Type B pancreatic cell (in vitro differentiated cells): ENCODE data around the gene ZNF850. TPM values are rescaled to one million over a fixed set of nuclear protein-coding genes. Genes with fewer than 3 reads are reported as not detected.

Experiments
- DNase-seq: peaks from one replicate; pipeline ENCODE4 v3.0.0; 2021; ENCODE audit warnings: mixed read lengths; ENCODE audit not compliant: unreplicated experiment; ENCODE audit errors: extremely low spot score
- H3K27ac Mint-ChIP-seq: 2 replicates; pipeline ENCODE4 v1.8.0; 2021; ENCODE audit warnings: mild to moderate bottlenecking, mixed read lengths
- H3K27me3 Mint-ChIP-seq: 2 replicates; pipeline ENCODE4 v1.8.0; 2021; ENCODE audit warnings: mixed read lengths
- H3K36me3 Mint-ChIP-seq: 2 replicates; pipeline ENCODE4 v1.8.0; 2021; ENCODE audit warnings: mixed read lengths
- H3K4me1 Mint-ChIP-seq: one replicate; pipeline ENCODE4 v1.8.0; 2021; ENCODE audit warnings: mixed read lengths; ENCODE audit not compliant: unreplicated experiment
- H3K4me3 Mint-ChIP-seq: 2 replicates; pipeline ENCODE4 v1.8.0; 2021; ENCODE audit warnings: mild to moderate bottlenecking, mixed read lengths
- H3K9me3 Mint-ChIP-seq: 2 replicates; pipeline ENCODE4 v1.8.0; 2021; ENCODE audit warnings: mixed read lengths
- total RNA-seq: library from RNA; stranded (reverse); gene quantifications from 2 replicates; pipeline ENCODE4 v1.2.1, GENCODE V29; 2021; ENCODE audit warnings: low replicate concordance
- TF ChIP-seq, protein P1 (sequence below): fragments of 200-600 bp; sonication (generic); conservative IDR thresholded peaks from 2 replicates; pipeline ENCODE4 v1.5.0; 2021; ENCODE audit warnings: antibody characterized with exemption, mild to moderate bottlenecking

Gene ZNF850
- total RNA-seq, 1 donor from 2014 or later, result 11.3 TPM

DNA sequence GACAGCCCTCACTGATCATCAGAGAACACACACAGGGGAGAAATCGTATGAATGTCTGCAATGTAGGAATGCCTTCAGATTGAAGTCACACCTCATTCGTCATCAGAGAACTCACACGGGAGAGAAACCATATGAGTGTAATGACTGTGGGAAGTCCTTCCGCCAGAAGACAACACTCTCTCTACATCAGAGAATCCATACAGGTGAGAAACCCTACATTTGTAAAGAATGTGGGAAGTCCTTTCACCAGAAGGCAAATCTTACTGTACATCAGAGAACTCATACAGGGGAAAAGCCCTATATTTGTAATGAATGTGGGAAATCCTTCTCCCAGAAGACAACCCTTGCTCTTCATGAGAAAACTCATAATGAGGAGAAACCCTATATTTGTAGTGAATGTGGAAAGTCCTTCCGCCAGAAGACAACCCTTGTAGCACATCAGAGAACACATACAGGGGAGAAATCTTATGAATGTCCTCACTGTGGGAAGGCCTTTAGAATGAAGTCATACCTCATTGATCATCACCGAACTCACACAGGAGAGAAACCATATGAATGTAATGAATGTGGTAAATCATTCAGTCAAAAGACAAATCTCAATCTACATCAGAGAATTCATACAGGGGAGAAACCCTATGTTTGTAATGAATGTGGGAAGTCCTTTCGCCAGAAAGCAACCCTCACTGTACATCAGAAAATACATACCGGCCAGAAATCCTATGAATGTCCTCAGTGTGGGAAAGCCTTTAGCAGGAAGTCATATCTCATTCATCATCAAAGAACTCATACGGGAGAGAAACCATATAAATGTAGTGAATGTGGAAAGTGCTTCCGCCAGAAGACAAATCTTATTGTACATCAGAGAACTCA, 52.7 kb downstream of the ZNF850 start:
- TF ChIP-seq, protein P1, sequence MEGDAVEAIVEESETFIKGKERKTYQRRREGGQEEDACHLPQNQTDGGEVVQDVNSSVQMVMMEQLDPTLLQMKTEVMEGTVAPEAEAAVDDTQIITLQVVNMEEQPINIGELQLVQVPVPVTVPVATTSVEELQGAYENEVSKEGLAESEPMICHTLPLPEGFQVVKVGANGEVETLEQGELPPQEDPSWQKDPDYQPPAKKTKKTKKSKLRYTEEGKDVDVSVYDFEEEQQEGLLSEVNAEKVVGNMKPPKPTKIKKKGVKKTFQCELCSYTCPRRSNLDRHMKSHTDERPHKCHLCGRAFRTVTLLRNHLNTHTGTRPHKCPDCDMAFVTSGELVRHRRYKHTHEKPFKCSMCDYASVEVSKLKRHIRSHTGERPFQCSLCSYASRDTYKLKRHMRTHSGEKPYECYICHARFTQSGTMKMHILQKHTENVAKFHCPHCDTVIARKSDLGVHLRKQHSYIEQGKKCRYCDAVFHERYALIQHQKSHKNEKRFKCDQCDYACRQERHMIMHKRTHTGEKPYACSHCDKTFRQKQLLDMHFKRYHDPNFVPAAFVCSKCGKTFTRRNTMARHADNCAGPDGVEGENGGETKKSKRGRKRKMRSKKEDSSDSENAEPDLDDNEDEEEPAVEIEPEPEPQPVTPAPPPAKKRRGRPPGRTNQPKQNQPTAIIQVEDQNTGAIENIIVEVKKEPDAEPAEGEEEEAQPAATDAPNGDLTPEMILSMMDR, result no peak
- peaks cover 66% of the 10 kb centered on the region for H3K36me3 Mint-ChIP-seq
- H3K4me3 Mint-ChIP-seq, result no peak overlapping the region
- no peaks in the 10 kb centered on the region for H3K27me3 Mint-ChIP-seq
- H3K9me3 Mint-ChIP-seq, result peaks cover 37% of the 10 kb centered on the region
- no peak for DNase-seq
- H3K4me1 Mint-ChIP-seq, result no peaks in the 10 kb centered on the region
- H3K27ac Mint-ChIP-seq, result no peak overlapping the region

DNA sequence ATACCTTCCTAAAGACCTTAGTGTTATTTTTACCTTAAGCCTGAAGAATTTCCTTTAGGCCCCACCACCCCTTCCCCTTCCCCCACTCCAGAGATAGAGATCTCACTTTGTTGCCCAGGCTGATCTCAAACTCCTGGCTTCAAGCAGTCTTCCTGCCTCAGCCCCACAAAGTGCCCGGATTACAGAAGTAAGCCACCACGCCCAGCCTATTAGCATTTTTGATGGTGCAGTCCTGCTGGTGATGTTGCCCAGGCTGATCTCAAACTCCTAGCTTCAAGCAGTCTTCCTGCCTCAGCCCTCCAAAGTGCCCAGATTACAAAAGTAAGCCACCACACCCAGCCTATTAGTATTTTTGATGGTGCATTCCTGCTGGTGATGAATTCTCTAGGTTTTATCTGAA, 63.2 kb downstream of the ZNF850 start:
- Mint-ChIP-seq H3K36me3 (peaks cover 84% of the 10 kb centered on the region), H3K4me3 (no peak overlapping the region), H3K27me3 (no peaks in the 10 kb centered on the region), H3K4me1 (no peaks in the 10 kb centered on the region), H3K9me3 (peaks cover 17% of the 10 kb centered on the region), H3K27ac (no peak overlapping the region)
- DNase-seq, result no peak
- TF ChIP-seq, protein P1, result no peak

DNA sequence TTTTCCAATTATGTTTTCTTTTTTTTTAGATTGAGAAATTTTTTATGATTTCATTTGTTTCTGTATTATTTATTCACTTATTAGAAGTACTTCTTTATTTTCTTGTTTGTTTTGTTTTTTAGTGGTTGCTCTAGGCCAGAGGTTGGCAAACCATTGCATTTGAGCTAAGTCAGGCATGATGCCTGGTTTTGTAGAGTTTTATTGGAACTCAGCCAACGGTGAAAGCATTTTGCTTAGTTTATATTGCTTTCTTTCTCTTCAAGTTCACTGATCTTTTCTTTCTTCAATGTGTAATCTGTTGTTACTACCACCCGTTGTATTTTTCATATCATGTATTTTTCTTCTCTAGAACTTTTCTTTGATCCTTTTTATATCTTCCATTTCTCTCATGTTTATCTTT, 65.5 kb downstream of the ZNF850 start:
- peaks cover 74% of the 10 kb centered on the region for H3K36me3 Mint-ChIP-seq
- no peaks in the 10 kb centered on the region for H3K27me3 Mint-ChIP-seq
- no peak overlapping the region for H3K4me3 Mint-ChIP-seq
- H3K4me1 Mint-ChIP-seq, result no peaks in the 10 kb centered on the region
- TF ChIP-seq, protein P1, result no peak
- no peak overlapping the region for H3K27ac Mint-ChIP-seq
- no peak for DNase-seq
- H3K9me3 Mint-ChIP-seq, result peaks cover 17% of the 10 kb centered on the region

DNA sequence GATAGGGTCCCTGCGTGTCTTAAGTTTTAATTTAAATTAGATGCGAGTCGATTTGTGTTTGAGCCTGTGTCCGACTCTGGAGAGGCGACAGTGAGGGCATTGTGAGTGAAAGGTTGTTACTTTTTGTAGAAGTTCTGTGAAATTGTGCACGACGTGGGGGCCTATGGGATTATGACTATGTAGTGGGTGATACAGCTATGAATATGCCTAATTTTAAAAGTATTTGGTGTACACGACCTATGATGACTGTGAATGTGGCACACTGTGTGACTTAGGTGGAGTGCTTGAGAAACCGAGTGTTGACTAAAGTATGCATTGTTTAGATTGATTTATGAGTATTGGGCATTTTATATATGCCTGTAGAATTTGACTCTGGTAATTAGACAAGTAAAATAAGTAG, 84.5 kb downstream of the ZNF850 start:
- peak overlapping the region; percentile 99 for H3K27ac Mint-ChIP-seq
- peaks cover 5% of the 10 kb centered on the region for H3K9me3 Mint-ChIP-seq
- TF ChIP-seq, protein P1, result no peak
- peaks cover 61% of the 10 kb centered on the region for H3K36me3 Mint-ChIP-seq
- peaks cover 3% of the 10 kb centered on the region for H3K27me3 Mint-ChIP-seq
- no peak for DNase-seq
- H3K4me3 Mint-ChIP-seq, result peak overlapping the region; percentile 97
- peaks cover 21% of the 10 kb centered on the region for H3K4me1 Mint-ChIP-seq

DNA sequence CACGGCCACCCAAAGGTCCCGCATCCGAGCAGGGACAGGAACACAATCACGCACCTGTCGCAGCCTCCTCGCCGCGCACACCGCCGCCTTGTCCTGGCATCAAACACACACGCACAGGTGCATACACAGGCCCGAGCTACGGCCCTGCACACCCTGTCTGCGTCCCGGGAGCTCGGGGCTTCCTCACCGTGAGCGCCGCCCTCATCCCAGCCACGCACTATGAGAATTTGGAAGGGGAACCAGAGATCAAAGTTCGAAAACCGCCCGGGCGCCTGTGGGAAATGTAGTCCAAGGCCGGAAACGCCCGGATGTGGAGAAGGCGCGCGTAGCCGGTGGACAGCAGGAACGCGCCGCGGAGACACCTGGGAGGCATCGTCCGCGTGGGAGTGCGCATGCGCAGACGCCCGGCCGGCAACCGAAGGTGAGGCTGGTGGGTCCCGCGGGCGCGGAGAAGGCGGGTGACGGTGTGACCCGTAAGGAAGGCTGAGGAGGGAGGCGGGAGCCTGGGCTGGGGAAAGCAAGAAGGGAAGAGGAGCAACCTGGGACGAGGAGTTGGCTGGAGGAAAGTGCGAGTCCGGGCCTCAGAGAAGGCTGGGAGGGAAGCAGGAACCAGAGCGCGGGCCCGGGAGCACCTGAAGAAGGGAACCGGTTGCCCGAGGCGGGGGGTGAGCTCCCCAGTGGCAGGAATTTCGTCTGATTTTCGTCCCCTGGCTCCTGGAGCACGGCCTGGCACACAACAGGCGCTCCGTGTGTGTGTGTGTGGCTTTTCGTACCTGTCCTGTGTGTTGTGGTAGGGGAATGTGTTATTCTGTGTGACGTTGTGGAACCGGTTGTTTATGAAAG, 85.2 kb downstream of the ZNF850 start, which contains the start of gene ZNF567:
ZNF567 (plus strand) TSS at position 399 of the 843 bp plus-strand sequence. CDS start 7,256 bp downstream, outside the sequence.
- H3K27ac Mint-ChIP-seq, result peak within 1 kb of the TSS; percentile 99
- H3K4me3 Mint-ChIP-seq, result peak within 1 kb of the TSS; percentile 97
- H3K36me3 Mint-ChIP-seq, result peaks cover 56% of the 10 kb centered on the region
- peak; percentile 99 for DNase-seq
- H3K9me3 Mint-ChIP-seq, result peaks cover 5% of the 10 kb centered on the region
- TF ChIP-seq, protein P1, result peak; percentile 29
- peaks cover 21% of the 10 kb centered on the region for H3K4me1 Mint-ChIP-seq
- H3K27me3 Mint-ChIP-seq, result peaks cover 3% of the 10 kb centered on the region
